UCSD-AML1 (cell line): Measurements from ENCODE around the gene BRD9.
"Not testable (repeated sequence)": the region's sequence is repeated elsewhere in the genome, so short reads cannot be mapped to it uniquely, and the experiment has no call there.

ENCODE experiments used
- DNase-seq: peaks from one replicate; lab custom pipeline; 2025; ENCODE audit not compliant: unreplicated experiment; lab: John Stamatoyannopoulos, UW

Gene BRD9

GRCh38 chr5:860506-861150, 32.0 kb downstream of the BRD9 start:
- no peak for DNase-seq

- DNase-seq: no peak
Measured at GRCh38 chr5:859798-860296, 32.8 kb downstream of the BRD9 start.

- DNase-seq: no peak
Measured at GRCh38 chr5:859391-859790, 33.2 kb downstream of the BRD9 start.

DNA sequence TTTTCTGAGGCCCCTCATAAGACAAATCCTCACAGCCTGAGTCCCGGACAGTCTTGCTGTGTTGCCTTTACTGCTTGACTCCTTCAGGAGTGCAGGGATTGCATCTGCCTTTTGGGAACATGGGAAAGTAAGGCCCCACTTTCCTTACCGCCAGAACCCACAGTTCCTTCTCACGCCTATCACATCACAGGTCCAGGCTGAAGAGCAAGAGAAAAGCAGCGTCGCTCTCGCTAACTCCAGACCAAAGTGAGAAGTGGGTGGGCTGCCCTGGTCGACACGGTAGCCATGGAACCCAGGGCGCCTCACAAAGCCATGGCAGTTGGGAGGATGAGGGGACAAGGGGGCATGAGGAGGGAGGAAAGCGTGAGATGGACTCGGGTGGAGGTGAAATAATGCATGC, 33.9 kb downstream of the BRD9 start:
- DNase-seq: no peak

DNA sequence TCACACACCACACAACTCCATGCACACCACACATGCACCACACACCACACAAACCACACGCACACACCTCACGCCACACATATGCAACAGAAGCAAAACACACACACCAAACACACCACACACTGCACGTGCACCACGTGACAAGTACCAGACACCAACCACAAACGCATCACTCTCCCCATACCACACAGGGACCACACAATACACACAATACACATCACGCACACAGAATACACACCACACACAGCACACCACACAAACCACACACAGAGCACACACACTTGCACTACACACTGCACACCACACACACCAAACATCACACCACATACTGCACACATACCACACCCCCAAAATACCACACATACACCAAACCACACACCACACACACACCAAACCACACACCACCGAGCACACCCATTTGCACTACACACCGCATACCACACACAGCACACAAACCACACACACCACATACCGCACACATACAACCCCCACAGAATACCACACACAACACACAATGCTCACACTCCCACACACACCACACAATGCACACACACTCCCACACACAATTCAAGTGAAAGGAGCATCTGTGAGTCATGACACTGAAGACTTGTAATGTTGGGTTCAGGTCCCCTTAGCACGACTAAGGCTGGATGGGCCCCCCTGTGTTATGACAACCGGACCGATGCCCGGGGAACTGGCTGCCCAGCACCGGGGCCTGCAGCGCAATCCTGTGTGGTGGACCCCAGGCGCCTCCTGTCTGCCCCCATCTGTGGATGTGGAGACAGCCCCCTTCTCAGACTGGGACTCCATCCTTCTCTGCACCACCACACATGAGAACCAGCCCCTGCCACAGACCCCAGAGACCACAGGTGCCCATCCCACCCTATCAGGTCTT, 35.8 kb downstream of the BRD9 start:
- no peak for DNase-seq

GRCh38 chr5:855771-856530, 36.6 kb downstream of the BRD9 start:
- DNase-seq: no peak

- no peak for DNase-seq
Measured at GRCh38 chr5:854966-855743, 37.4 kb downstream of the BRD9 start.

DNA sequence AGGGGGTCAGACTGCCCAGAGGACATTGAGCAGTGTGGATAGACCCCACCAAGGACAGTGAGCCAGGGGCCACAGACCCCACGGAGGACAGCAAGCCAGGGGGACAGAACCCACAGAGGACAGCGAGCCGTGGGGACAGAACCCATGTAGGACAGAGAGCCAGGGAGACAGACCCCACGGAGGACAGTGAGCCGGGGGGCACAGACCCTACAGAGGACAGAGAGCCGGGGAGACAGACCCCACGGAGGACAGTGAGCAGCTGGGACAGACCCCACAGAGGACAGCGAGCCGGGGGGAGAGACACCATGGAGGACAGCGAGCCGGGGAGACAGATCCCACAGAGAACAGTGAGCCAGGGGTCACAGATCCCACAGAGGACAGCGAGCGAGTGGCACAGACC, 38.4 kb downstream of the BRD9 start:
- DNase-seq: no peak

- DNase-seq: not testable (repeated sequence)
Measured at GRCh38 chr5:853416-854090, 39.0 kb downstream of the BRD9 start.

- DNase-seq: no peak
Measured at GRCh38 chr5:852431-853401, 39.9 kb downstream of the BRD9 start.

DNA sequence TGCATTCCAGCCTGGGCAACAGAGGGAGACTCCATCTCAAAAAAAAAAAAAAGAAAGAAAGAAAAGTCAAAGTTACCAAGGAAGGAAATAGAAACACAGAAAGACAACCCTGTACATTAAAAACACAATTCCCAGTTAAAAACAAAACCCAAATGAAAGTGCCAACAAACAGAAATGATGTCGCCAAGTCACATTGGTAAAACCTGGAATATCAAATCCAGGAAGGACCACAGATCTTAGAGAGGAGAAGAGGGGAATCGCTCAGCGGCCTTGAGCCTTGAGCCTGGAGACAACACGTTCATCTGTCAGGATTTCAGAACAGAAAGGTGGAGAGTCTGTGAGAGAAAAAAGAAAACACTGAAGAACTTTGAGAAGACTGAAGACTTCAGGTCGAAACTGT, 40.6 kb downstream of the BRD9 start:
- DNase-seq: no peak

- no peak for DNase-seq
Measured at GRCh38 chr5:851553-851952, 41.0 kb downstream of the BRD9 start.

- no peak for DNase-seq
Measured at GRCh38 chr5:851076-851475, 41.5 kb downstream of the BRD9 start.

DNA sequence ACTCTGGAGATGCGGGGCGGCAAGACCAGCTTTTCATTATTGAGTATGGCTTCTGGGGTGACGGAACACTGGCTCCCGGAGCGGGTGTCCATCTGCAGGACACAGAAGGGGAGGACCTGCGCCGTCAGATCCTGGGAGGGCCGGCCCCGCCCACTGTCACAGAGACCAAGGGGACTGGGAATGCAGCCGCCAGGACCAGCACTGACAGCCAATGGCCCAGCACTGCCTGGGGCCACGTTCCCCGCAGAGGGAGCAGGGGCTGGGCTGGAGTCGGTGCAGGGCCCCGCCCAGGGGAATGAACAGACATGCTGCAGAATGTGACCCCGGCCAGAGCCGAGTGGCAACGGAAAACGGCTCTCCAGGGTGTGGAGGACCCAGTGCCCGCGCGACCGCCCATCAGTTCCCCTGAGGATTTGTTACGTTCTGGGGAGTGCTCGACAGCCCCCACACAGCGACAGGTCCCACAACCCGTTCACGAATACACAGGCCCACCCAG, 42.0 kb downstream of the BRD9 start, which contains the start of gene ZDHHC11:
Gene ZDHHC11 (minus strand): TSS at position 476 of the 496 bp plus-strand sequence. CDS start 384 bp downstream, at position 92.
- DNase-seq: no peak

- no peak for DNase-seq
Measured at GRCh38 chr5:849651-850301, 42.8 kb downstream of the BRD9 start.

GRCh38 chr5:848671-849111, 43.9 kb downstream of the BRD9 start:
- no peak for DNase-seq

- not testable (repeated sequence) for DNase-seq
Measured at GRCh38 chr5:847736-848135, 44.9 kb downstream of the BRD9 start.

- not testable (repeated sequence) for DNase-seq
Measured at GRCh38 chr5:847212-847611, 45.4 kb downstream of the BRD9 start.
